GM12878 (cell line): Measurements from ENCODE around the gene FRAS1.

Source experiments
- CBX5 ChIP-seq: sonication (generic); IDR thresholded peaks from 2 replicates; pipeline ENCODE4 v1.6.1; 2016; ENCODE audit warnings: low read depth, moderate library complexity, mild to moderate bottlenecking, inconsistent platforms
- CREB1 ChIP-seq: IDR thresholded peaks from 2 replicates; pipeline ENCODE4 v1.6.1; 2012; ENCODE audit warnings: low read depth, mild to moderate bottlenecking, inconsistent platforms
- CREM ChIP-seq: IDR thresholded peaks from 2 replicates; pipeline ENCODE4 v1.6.1; 2014; ENCODE audit warnings: antibody characterized with exemption, low read depth
- CTCF ChIP-seq, 3 experiments: IDR thresholded peaks in 2 of 3; conservative IDR thresholded peaks in 1 of 3; 2 replicates each; pipeline ENCODE4 v1.5.1; 2011; ENCODE audit warnings: low read depth in 3 of 3, low read length in 3 of 3, mild to moderate bottlenecking in 3 of 3, control low read depth in 2 of 3, moderate library complexity in 2 of 3, inconsistent platforms in 1 of 3, mixed read lengths in 1 of 3; ENCODE audit not compliant: control insufficient read depth in 2 of 3, insufficient read depth in 1 of 3; ENCODE audit errors: extremely low read depth in 1 of 3
- MTA3 ChIP-seq: IDR thresholded peaks from 2 replicates; pipeline ENCODE4 v1.6.1; 2012; ENCODE audit warnings: low read length, inconsistent platforms, borderline replicate concordance
- POLR2AphosphoS5 ChIP-seq: IDR thresholded peaks from 2 replicates; pipeline ENCODE4 v1.6.1; 2011; ENCODE audit warnings: mild to moderate bottlenecking, low read length, inconsistent platforms
- RAD21 ChIP-seq: IDR thresholded peaks from 2 replicates; pipeline ENCODE4 v1.6.1; 2011; ENCODE audit warnings: mild to moderate bottlenecking, low read depth, low read length, moderate library complexity; ENCODE audit not compliant: insufficient read depth
- REST ChIP-seq: IDR thresholded peaks from 2 replicates; pipeline ENCODE4 v1.6.1; 2012; ENCODE audit warnings: mild to moderate bottlenecking, low read depth, low read length
- TARDBP ChIP-seq: IDR thresholded peaks from 2 replicates; pipeline ENCODE4 v1.6.1; 2016; ENCODE audit warnings: borderline replicate concordance

GRCh38 chr4:78152795-78153194 lies 95.7 kb downstream of the FRAS1 start:
- no peak for TF ChIP-seq POLR2AphosphoS5
- no peak for TF ChIP-seq TARDBP
- TF ChIP-seq CREB1: no peak
- no peak for TF ChIP-seq REST
- TF ChIP-seq CBX5: no peak
- TF ChIP-seq MTA3: no peak
- TF ChIP-seq CTCF (IDR thresholded peaks at IDR 0.05 in 2 of 3, conservative IDR thresholded peaks at IDR 0.05 in 1 of 3; ENCODE audit: control insufficient read depth in 2 of 3, extremely low read depth in 1 of 3, insufficient read depth in 1 of 3, low read depth in 3 of 3, low read length in 3 of 3): no peak
- no peak for TF ChIP-seq RAD21
- no peak for TF ChIP-seq CREM
